GM21447 (cell line): Measurements from ENCODE around the gene PEX7.
"Not testable (repeated sequence)": the region's sequence is repeated elsewhere in the genome, so short reads cannot be mapped to it uniquely, and the experiment has no call there.

Experiments
- ATAC-seq: cut with Tn5 transposase; IDR thresholded peaks from one replicate; pipeline ENCODE4 v1.9.1; 2021; ENCODE audit not compliant: unreplicated experiment

The PEX7 gene

DNA sequence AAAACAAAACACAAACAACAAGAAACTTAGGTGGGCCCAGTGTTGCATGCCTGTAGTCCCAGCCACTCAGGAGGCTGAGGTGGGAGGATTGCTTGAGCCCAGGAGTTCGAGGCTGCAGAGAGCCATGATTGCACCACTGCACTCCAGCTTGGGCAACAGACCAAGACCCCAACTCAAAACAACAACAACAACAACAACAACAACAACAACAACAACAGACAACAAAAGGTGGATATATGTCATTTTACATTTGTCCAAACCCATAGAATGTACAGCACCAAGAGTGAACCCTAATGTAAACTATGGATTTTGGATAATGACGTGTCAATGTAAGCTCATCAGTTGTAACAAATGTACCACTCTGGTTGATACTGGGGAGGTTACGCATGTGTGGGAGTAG lies 127.6 kb downstream of the PEX7 start:
- ATAC-seq: not testable (repeated sequence)

DNA sequence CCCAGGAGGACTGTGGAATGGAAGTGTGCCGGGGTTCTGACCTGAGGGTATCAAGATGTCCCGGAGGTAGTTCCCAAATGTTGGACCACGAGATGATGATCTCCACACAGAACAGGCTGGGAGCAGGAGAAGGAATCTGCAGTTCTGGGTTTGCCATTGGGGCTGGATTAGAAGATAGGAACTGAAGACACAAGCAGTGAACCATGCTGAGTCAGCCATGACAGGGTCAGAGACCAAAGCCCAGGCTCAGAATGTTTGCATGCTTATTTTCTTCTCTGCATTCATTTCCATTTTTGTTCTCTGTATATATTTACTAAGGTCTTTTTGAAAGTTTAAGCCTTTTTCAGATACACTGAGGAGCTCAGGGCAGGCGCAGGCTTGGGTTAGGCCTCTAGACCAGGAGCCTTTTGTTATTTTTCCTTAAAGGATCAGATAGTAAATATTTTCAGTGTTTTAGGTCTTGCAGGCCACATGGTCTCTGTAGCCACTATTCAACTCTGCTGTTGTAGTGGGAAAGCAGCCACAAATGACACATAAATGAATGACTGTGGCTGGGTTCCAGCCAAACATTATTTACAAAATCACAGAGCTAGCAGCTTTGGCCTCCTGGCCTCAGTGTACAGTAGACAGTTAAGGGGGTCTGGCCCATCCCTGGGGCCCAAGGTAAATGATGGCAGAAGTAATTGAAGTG lies 128.2 kb downstream of the PEX7 start:
- no peak for ATAC-seq

DNA sequence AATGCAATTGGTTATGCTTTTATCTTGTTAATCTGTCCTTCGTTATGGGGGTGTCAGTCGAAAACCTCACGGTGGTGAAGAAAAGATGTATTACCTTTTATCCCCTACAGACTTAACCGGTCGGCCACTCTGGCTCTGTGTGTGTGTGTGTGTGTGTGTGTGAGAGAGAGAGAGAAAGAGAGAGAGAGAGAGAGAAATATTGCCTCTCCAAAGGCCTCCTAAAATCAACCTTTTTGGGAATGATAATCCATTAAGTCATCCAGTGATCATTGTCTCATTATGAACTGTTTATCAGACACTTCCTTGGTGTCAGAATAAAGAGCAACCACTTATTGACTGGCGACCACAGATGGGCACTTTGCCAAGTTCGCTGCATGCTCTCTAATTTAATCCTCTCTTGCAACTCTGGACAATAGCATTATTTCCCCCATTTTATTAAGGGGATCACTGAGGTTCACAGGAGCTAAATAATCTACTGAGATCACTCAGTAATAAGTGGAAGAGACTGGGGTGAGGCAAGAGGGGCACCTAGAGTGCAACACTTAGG lies 130.4 kb downstream of the PEX7 start:
- ATAC-seq: no peak

DNA sequence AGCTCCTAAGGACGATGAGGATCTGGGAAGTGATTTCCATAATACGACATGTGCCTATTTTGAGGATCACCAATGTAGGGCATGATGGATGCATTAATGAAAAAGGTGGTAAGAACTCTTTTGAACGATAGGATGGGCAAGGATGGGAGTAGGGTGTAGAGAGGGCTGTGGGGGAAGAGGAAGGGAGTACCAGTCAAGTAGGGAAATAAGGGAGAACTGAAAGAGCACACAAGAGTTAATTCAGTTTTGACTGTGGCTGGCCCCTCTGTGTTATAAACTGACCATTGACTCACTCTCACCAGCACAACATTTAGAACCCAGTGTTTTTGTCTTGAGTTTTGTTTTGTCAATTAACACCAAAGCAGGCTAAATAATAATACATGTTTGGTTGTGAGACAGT lies 132.7 kb downstream of the PEX7 start:
- ATAC-seq: no peak

DNA sequence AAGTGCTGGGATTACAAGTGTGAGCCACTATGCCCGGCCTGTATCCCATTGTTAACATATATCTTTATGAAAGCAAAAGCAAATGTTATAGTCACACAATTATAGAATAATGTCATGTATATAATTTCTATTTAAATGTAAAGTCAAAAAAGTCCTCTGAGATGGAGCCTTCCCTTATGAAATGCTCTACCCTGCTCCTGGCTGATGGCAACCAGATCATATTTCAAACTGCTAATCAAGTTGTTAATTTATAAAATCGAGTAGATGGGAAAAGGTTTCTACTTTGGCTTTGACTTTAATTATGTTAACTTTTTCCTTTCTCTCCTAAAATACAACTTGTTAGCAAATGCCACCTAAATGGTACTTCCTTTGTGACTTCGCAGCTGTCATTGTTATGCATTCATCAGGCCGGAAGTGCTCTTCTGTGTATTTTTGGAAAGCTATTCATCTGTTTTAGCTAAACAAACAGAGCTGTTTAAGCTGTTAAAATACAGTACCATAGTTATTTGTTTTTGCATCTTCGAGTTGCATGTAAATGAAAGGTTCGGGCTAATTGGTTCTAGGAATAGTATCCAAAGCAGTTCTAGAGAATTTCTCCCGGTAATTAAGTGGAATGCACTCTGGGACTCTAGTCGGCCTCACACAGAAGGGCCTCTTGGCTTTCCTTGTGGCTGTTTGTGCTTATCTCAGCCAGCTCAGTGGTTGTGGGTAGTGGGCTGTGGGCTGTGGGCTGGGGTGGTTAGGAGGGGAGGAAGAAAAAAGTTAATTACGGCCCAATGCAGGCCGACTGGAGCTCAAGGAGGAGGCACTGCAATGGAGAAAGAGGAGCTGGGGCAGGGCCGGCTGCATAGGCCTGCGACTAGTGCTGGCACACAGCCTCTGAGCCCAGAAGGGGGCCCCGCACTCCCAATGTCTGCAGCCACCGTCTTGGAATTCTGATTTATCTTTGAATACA lies 134.5 kb downstream of the PEX7 start:
- no peak for ATAC-seq

DNA sequence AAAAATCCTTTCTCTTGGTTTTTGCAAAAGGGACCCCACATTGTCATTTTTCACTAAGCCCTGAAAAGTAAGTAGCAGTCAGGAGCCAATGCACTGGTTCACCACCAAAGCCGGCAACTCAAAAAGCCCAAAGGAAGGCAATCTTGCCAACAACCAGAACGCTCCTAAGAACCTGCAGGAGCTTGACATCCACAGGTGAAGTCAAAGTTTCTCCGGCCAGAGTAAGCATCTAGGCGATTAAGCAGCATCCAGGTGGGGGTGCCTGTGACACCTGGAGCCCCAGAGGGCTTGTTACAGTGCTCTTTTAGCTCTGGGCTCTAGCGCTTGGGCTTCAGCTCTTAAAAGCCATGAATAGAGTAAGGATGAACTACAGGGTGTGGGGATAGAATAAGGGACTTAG lies 135.8 kb downstream of the PEX7 start:
- no peak for ATAC-seq

DNA sequence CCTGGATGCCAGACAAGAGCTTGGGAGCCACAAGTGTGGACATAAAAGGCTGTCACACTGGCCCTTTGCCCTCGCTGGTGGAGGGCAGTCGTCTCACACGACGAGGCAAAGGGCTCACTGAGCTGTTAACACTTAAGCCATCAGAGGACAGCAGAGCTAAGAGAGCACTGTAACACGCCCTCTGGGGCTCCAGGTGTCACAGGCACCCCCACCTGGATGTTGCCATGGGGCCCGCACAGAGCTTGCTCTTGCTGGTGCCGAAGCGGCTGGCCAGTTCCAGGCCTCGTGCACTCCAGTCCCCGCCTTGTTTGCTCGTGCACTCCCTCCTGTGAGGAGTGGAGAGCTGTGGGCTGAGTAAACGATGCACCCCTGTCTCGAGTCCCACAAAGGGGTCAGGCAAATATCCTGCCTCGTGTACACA lies 137.1 kb downstream of the PEX7 start:
- no peak for ATAC-seq

DNA sequence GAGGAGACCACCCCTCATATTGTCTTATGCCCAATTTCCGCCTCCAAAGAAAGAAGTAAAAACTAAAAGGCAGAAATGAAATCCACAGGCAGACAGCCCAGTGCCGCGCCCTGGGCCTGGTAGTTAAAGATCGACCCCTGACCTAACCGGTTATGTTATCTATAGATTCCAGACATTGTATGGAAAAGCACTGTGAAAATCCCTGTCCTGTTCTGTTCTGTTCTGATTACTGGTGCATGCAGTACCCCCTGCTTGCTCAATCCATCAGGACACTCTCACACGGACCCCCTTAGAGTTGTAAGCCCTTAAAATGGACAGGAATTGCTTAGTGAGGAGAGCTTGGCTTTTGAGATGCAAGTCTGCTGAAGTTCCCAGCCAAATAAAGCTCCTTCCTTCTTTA lies 137.5 kb downstream of the PEX7 start:
- not testable (repeated sequence) for ATAC-seq

DNA sequence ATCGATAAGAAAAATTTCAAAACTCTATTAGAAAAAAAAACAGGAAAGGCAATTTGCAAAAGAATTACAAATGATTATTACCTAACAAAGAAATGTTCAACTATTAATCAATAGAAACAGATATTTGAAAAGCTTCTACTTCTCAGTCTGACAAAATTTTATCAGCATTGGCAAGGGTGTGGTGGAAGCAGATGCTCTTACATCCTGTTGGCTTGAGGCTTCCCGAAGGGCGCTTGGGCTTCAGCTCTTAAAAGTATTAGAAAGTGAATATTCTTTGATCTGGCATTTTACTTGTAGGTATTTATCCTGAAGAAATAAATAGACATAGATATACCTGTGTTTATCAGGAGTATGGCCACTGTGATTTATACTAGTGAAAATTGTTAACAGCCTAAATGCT lies 138.4 kb downstream of the PEX7 start:
- no peak for ATAC-seq

DNA sequence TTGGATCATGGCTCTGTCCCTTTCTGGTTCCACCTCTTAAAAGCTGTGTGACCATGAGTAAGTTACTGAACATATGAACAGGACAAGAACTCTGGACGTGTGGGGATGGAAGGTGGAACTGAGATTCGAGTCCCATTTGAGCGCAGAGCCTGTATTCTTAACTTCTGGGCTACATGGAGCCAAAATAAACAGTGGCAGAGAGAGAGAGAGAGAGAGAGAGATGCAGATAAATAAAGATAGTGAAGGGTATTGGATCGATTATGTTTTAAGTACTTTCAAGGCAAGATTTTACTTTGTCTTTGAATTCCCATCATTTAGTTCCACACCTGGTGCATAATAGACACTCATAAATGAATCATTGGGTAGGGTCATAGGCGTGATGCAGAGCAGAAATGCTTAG lies 139.5 kb downstream of the PEX7 start:
- ATAC-seq: no peak

DNA sequence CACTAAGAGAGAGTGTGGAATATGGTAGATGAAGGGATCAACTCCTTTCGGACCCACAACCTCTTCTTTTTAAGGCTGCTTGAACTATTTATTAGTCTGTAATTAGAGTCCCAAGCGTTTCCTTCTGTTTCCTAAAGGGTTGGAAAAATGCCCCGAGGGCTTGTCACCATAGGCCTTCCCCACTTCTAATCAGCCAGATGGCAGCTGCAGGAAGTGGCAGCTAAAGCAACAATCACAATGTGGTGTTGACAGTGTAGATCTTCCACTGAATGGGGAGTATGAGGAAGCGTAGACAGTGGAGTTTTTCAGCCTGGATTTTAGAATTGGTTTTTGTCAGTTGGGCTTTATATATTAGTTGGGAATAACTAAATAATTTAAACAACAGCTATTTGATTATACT lies 140.3 kb downstream of the PEX7 start:
- ATAC-seq: no peak

DNA sequence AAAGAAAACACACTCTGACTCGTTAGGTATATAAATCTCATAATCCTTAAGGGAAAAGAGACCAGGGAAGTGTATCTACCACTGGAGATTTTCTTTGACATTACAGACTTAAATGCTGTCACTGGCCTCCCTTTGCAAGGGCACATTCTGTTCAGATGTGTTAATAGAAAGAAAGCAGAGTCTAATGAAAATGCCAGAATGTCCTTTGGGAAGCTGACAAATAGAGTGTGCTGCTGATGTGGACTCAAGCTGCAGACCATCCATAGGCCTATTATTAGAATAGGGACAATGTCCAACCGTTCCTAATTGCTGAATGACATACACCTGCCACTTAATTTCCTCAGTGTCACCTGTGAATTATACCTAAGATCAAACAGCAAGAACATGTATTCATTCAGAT lies 140.9 kb downstream of the PEX7 start:
- no peak for ATAC-seq
